Astrocyte (in vitro differentiated cells and primary cell): ENCODE measurements around the gene EGFL7. TPM values are rescaled to one million over a fixed set of nuclear protein-coding genes. Genes with fewer than 3 reads are reported as not detected.

ENCODE experiments used
- DNase-seq: peaks from one replicate; pipeline ENCODE4 v3.0.0-alpha.2; 2010; ENCODE audit warnings: low read depth
- FAIRE-seq: peaks from 2 replicates; lab custom pipeline; 2011; peaks lifted over from hg19 to GRCh38; lab: Jason Lieb, UNC
- H2AFZ ChIP-seq: 2 replicates; pipeline ENCODE4 v1.6.0; 2012; ENCODE audit warnings: low read depth, low read length, inconsistent platforms
- H3K27ac ChIP-seq: 2 replicates; pipeline ENCODE4 v1.5.1; 2011; ENCODE audit warnings: low read depth, low read length, inconsistent platforms
- H3K27me3 ChIP-seq: 2 replicates; pipeline ENCODE4 v1.6.0; 2011; ENCODE audit warnings: low read length, inconsistent platforms; ENCODE audit not compliant: insufficient read depth
- H3K36me3 ChIP-seq: 2 replicates; pipeline ENCODE4 v1.5.1; 2011; ENCODE audit warnings: low read length, inconsistent platforms; ENCODE audit not compliant: insufficient read depth
- H3K4me1 ChIP-seq: 2 replicates; pipeline ENCODE4 v1.5.1; 2011; ENCODE audit warnings: low read length, inconsistent platforms; ENCODE audit not compliant: insufficient read depth
- H3K4me2 ChIP-seq: 2 replicates; pipeline ENCODE4 v1.6.0; 2012; ENCODE audit warnings: low read length, inconsistent platforms
- H3K4me3 ChIP-seq: 2 replicates; pipeline ENCODE4 v1.5.1; 2011; ENCODE audit warnings: low read depth, mild to moderate bottlenecking, low read length, inconsistent platforms; ENCODE audit not compliant: insufficient read depth
- H3K79me2 ChIP-seq: 2 replicates; pipeline ENCODE4 v1.6.0; 2012; ENCODE audit warnings: mild to moderate bottlenecking, low read length, inconsistent platforms; ENCODE audit not compliant: insufficient read depth
- H3K9ac ChIP-seq: 2 replicates; pipeline ENCODE4 v1.6.0; 2012; ENCODE audit warnings: mild to moderate bottlenecking, low read length, inconsistent platforms
- H3K9me3 ChIP-seq: 2 replicates; pipeline ENCODE4 v1.5.1; 2012; ENCODE audit warnings: low read depth, mild to moderate bottlenecking, low read length, inconsistent platforms; ENCODE audit not compliant: insufficient read depth
- H4K20me1 ChIP-seq: 2 replicates; pipeline ENCODE4 v1.6.0; 2012; ENCODE audit warnings: low read length, inconsistent platforms; ENCODE audit not compliant: insufficient read depth
- H3K27ac Mint-ChIP-seq: one replicate; pipeline ENCODE4 v1.8.0; 2021; ENCODE audit warnings: mild to moderate bottlenecking, mixed read lengths; ENCODE audit not compliant: unreplicated experiment
- H3K27me3 Mint-ChIP-seq: one replicate; pipeline ENCODE4 v1.8.0; 2021; ENCODE audit warnings: low read depth, mixed read lengths; ENCODE audit not compliant: unreplicated experiment
- H3K36me3 Mint-ChIP-seq: one replicate; pipeline ENCODE4 v1.8.0; 2021; ENCODE audit warnings: low read depth, mixed read lengths; ENCODE audit not compliant: unreplicated experiment
- H3K4me1 Mint-ChIP-seq: one replicate; pipeline ENCODE4 v1.8.0; 2021; ENCODE audit warnings: low read depth, mixed read lengths; ENCODE audit not compliant: unreplicated experiment
- H3K4me3 Mint-ChIP-seq: one replicate; pipeline ENCODE4 v1.8.0; 2021; ENCODE audit warnings: mild to moderate bottlenecking, moderate library complexity, mixed read lengths; ENCODE audit not compliant: unreplicated experiment
- H3K9me3 Mint-ChIP-seq: one replicate; pipeline ENCODE4 v1.8.0; 2021; ENCODE audit warnings: mild to moderate bottlenecking, mixed read lengths; ENCODE audit not compliant: unreplicated experiment
- CTCF ChIP-seq: IDR thresholded peaks from 2 replicates; pipeline ENCODE4 v1.5.1; 2011; ENCODE audit warnings: low read depth, mild to moderate bottlenecking, inconsistent platforms, low read length, moderate library complexity; ENCODE audit not compliant: insufficient read depth
- EZH2 ChIP-seq: IDR thresholded peaks from 2 replicates; pipeline ENCODE4 v1.6.1; 2012; ENCODE audit warnings: mild to moderate bottlenecking, low read length, inconsistent platforms; ENCODE audit not compliant: insufficient read depth
- total RNA-seq: library from RNA; stranded (reverse); gene quantifications from 2 replicates; pipeline ENCODE4 v1.2.1, GENCODE V29; 2021

Gene EGFL7
- total RNA-seq, 1 donor from 2014 or later = 12.3 TPM

GRCh38 chr9:136659861-136660784 lies 2.6 kb upstream of the EGFL7 start:
- H3K27me3 Mint-ChIP-seq = peaks cover 11% of the 10 kb centered on the region
- peaks cover 1% of the 10 kb centered on the region for H3K4me1 Mint-ChIP-seq

GRCh38 chr9:136660971-136661550 lies 1.7 kb upstream of the EGFL7 start:
- FAIRE-seq = no peak
- Histone ChIP-seq H3K79me2 (no peaks in the 10 kb centered on the region), H3K4me3 (no peak overlapping the region), H3K27ac (no peak overlapping the region), H3K4me2 (no peak overlapping the region), H3K9me3 (no peaks in the 10 kb centered on the region), H3K9ac (no peak overlapping the region), H4K20me1 (no peaks in the 10 kb centered on the region), H3K4me1 (peaks cover 4% of the 10 kb centered on the region), H3K36me3 (no peaks in the 10 kb centered on the region), H2AFZ (no peak overlapping the region), H3K27me3 (no peaks in the 10 kb centered on the region)
- DNase-seq = no peak
- Mint-ChIP-seq H3K4me3 (no peak overlapping the region), H3K36me3 (no peaks in the 10 kb centered on the region), H3K27me3 (peaks cover 11% of the 10 kb centered on the region), H3K27ac (no peak overlapping the region), H3K9me3 (no peaks in the 10 kb centered on the region), H3K4me1 (no peaks in the 10 kb centered on the region)
- TF ChIP-seq EZH2 (no peak), CTCF (no peak)

More at GRCh38 chr9:136659861-136660784, 2.6 kb upstream of the EGFL7 start:
- FAIRE-seq (no peak), DNase-seq (no peak)
- Histone ChIP-seq H3K9me3 (no peaks in the 10 kb centered on the region), H3K4me1 (peaks cover 8% of the 10 kb centered on the region), H3K4me2 (no peak overlapping the region), H4K20me1 (no peaks in the 10 kb centered on the region), H3K27ac (no peak overlapping the region), H3K79me2 (no peaks in the 10 kb centered on the region), H3K9ac (no peak overlapping the region), H2AFZ (no peak overlapping the region), H3K36me3 (no peaks in the 10 kb centered on the region), H3K4me3 (no peak overlapping the region), H3K27me3 (no peaks in the 10 kb centered on the region)
- Mint-ChIP-seq H3K36me3 (no peaks in the 10 kb centered on the region), H3K9me3 (no peaks in the 10 kb centered on the region), H3K4me3 (no peak overlapping the region), H3K27ac (no peak overlapping the region)
- no peak for TF ChIP-seq CTCF
- TF ChIP-seq EZH2 = no peak
